Right lobe of liver (tissue), 6 donors: ENCODE results near the gene SEBOX. TPM values are rescaled to one million over a fixed set of nuclear protein-coding genes. Genes with fewer than 3 reads are reported as not detected.

Experiments used
- ATAC-seq, 4 donors: fragments of 200-7000 bp; cut with Tn5 transposase; one replicate each; pipeline ENCODE4 v1.9.1; 2020; ENCODE audit warnings: mild to moderate bottlenecking in 4 of 4, moderate library complexity in 4 of 4
- DNase-seq, 3 donors: peaks; one replicate each; pipeline ENCODE4 v3.0.0-alpha.2; 2020
- H3K27ac ChIP-seq, 3 donors: fragments of 200-600 bp; one replicate each; pipeline ENCODE4 v1.8.0; 2022
- H3K27me3 ChIP-seq, 2 donors: fragments of 200-600 bp; one replicate each; pipeline ENCODE4 v1.8.0; 2022
- H3K36me3 ChIP-seq, 4 donors: fragments of 200-600 bp; sonication (generic) in 1 of 4; one replicate each; pipeline versions ENCODE4 v1.5.1 to v1.8.0; 2017 to 2022; ENCODE audit warnings: control low read depth in 1 of 4
- H3K4me1 ChIP-seq, 4 donors: fragments of 200-600 bp; sonication (generic) in 1 of 4; one replicate each; pipeline versions ENCODE4 v1.5.1 to v1.8.0; 2017 to 2022; ENCODE audit warnings: control low read depth in 1 of 4
- H3K4me3 ChIP-seq, 3 donors: fragments of 200-600 bp; one replicate each; pipeline ENCODE4 v1.8.0; 2022
- H3K9me3 ChIP-seq, 4 donors: fragments of 200-600 bp; sonication (generic) in 1 of 4; one replicate each; pipeline versions ENCODE4 v1.5.1 to v1.8.0; 2017 to 2022; ENCODE audit warnings: control low read depth in 1 of 4
- CTCF ChIP-seq, 4 donors: fragments of 200-600 bp in 3 of 4; fragments of 450-650 bp in 1 of 4; IDR thresholded peaks; one replicate each; pipeline versions ENCODE4 v1.5.1 to v1.8.0; 2016 to 2022; ENCODE audit warnings: antibody characterized with exemption in 4 of 4, mild to moderate bottlenecking in 2 of 4
- POLR2A ChIP-seq: fragments of 450-650 bp; IDR thresholded peaks from one replicate; pipeline ENCODE4 v1.6.1; 2017; ENCODE audit warnings: antibody characterized with exemption, mild to moderate bottlenecking
- WGBS: methylation state at CpG from one replicate; pipeline ENCODE4 v1.1.6; 2018; ENCODE audit warnings: low coverage, low lambda C conversion rate; ENCODE audit not compliant: insufficient coverage; ENCODE audit errors: missing lambda C conversion rate; 5-methylcytosine and 5-hydroxymethylcytosine counted together
- intact Hi-C, 2 donors: fragments of 100-400 bp; cut with DNase I; formaldehyde crosslinking; loops; one replicate each; pipeline versions ENCODE4 v1.11.2 to v1.14.1; 2022
- total RNA-seq, 6 experiments: library from RNA; depleted of rRNA in 2 of 6; stranded (reverse); fragments of >200 nt in 2 of 6; fragmentation: NEBNext Ultra II Directional in 3 of 6; extraction: Animal tissue kit (Norgen Biotek cat#: 25700) in 3 of 6; gene quantifications; one replicate each; pipeline versions ENCODE4 v1.1.0 to v1.2.4, GENCODE V29; 2016 to 2023
- donor health status: DM: no; HTN: yes; CAD: no.
- donor health status: DM: no; HTN: no; CAD: no.
- donor health status: DM: no; HTN: no; CAD: no.
- donor health status: DM: no; HTN: yes; CAD: no.
- donor health status: DM: no; HTN: yes; CAD: no.

Gene SEBOX
- total RNA-seq, 6 experiments from 2014 or later, result not detected

GRCh38 chr17:28385037-28385400 is 20.0 kb upstream of the SEBOX start:
- no peaks in the 10 kb centered on the region for H3K9me3 ChIP-seq
- no peak overlapping the region for H3K27ac ChIP-seq
- peaks cover 0 to 25% (median 0%) of the 10 kb centered on the region in 4 donors for H3K4me1 ChIP-seq
- TF ChIP-seq POLR2A, result no peak
- TF ChIP-seq CTCF (IDR thresholded peaks at IDR 0.05), result no peak
- intact Hi-C loops, result no loop called here
- ATAC-seq, result peak; percentile 25 to 47 (median 38)
- WGBS, result 60% methylated on average over 2 of the region's 29 CpGs
- peaks cover 0 to 8% (median 0%) of the 10 kb centered on the region in 4 donors for H3K36me3 ChIP-seq
- peak overlapping the region; percentile 48 to 61 (median 57) for H3K4me3 ChIP-seq
- no peaks in the 10 kb centered on the region for H3K27me3 ChIP-seq
- peak in 1 of 3 donors; percentile 58 for DNase-seq

GRCh38 chr17:28384281-28385036 is 19.5 kb upstream of the SEBOX start:
- peak; percentile 82 to 87 (median 83) for DNase-seq
- WGBS, result 5% methylated on average over 11 of the region's 56 CpGs

GRCh38 chr17:28381141-28381825 is 16.3 kb upstream of the SEBOX start:
- intact Hi-C loops, result no loop called here
- ATAC-seq, result peak; percentile 59 to 81 (median 70)
- no peak for TF ChIP-seq POLR2A
- TF ChIP-seq CTCF (IDR thresholded peaks at IDR 0.05), result peak; percentile 39 to 65 (median 43)
- H3K4me1 ChIP-seq, result peaks cover 0 to 25% (median 0%) of the 10 kb centered on the region in 4 donors
- no peaks in the 10 kb centered on the region for H3K36me3 ChIP-seq
- no peak overlapping the region for H3K27ac ChIP-seq
- H3K9me3 ChIP-seq, result no peaks in the 10 kb centered on the region
- peak overlapping the region in 1 of 3 donors; percentile 31 for H3K4me3 ChIP-seq
- peak; percentile 66 to 80 (median 75) for DNase-seq
- no peaks in the 10 kb centered on the region for H3K27me3 ChIP-seq
- WGBS, result 29% methylated on average over 11 of the region's 72 CpGs

More at GRCh38 chr17:28384281-28385036, 19.5 kb upstream of the SEBOX start:
- Histone ChIP-seq H3K4me3 (peak overlapping the region; percentile 48 to 61 (median 57)), H3K36me3 (peaks cover 0 to 3% (median 0%) of the 10 kb centered on the region in 4 donors), H3K9me3 (no peaks in the 10 kb centered on the region), H3K27ac (peak overlapping the region in 1 of 3 donors; percentile 21), H3K4me1 (peaks cover 0 to 25% (median 0%) of the 10 kb centered on the region in 4 donors), H3K27me3 (no peaks in the 10 kb centered on the region)
- intact Hi-C loops, result no loop called here
- peak; percentile 79 to 88 (median 82) for ATAC-seq
- no peak for TF ChIP-seq CTCF (IDR thresholded peaks at IDR 0.05)
- TF ChIP-seq POLR2A, result peak; percentile 42

GRCh38 chr17:28379814-28380801 is 15.1 kb upstream of the SEBOX start:
- no peak for DNase-seq
- Histone ChIP-seq H3K4me1 (peaks cover 0 to 25% (median 0%) of the 10 kb centered on the region in 4 donors), H3K27me3 (no peaks in the 10 kb centered on the region), H3K36me3 (no peaks in the 10 kb centered on the region), H3K4me3 (no peak overlapping the region), H3K9me3 (no peaks in the 10 kb centered on the region), H3K27ac (no peak overlapping the region)
- WGBS, result 57% methylated on average over 10 of the region's 10 CpGs
- peak in 3 of 4 donors; percentile 29 to 39 (median 36) for ATAC-seq
- intact Hi-C loops, result no loop called here
- TF ChIP-seq POLR2A (no peak), CTCF (IDR thresholded peaks at IDR 0.05) (no peak)
